ENCODE data around the gene ENAH. TPM values are rescaled to one million over a fixed set of nuclear protein-coding genes. Genes with fewer than 3 reads are reported as not detected.

ENAH gene
- total RNA-seq, 1 donor from 2014 or later, result 137 TPM

DNA sequence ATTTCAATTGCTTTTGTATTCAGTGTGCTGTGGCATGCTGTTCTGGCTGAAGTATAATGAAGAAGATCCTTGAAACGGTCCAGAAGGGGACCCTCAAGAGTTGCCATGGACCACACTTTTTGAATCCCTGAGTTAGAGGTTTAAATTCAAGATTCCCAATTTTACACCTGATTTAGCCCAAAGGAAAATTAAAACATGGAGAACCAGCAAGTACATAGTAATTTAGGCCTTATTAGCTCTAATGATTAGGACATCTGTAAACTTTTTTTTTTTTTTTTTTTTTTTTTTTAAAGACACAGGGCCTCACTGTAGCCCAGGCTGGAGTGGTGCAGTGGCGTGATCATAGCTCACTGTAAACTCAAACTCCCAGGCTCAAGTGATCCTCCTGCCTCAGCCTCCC, 107.3 kb downstream of the ENAH start:
- H3K4me3 Mint-ChIP-seq, result no peak overlapping the region
- no peaks in the 10 kb centered on the region for H3K9me3 Mint-ChIP-seq
- TF ChIP-seq, protein P1, sequence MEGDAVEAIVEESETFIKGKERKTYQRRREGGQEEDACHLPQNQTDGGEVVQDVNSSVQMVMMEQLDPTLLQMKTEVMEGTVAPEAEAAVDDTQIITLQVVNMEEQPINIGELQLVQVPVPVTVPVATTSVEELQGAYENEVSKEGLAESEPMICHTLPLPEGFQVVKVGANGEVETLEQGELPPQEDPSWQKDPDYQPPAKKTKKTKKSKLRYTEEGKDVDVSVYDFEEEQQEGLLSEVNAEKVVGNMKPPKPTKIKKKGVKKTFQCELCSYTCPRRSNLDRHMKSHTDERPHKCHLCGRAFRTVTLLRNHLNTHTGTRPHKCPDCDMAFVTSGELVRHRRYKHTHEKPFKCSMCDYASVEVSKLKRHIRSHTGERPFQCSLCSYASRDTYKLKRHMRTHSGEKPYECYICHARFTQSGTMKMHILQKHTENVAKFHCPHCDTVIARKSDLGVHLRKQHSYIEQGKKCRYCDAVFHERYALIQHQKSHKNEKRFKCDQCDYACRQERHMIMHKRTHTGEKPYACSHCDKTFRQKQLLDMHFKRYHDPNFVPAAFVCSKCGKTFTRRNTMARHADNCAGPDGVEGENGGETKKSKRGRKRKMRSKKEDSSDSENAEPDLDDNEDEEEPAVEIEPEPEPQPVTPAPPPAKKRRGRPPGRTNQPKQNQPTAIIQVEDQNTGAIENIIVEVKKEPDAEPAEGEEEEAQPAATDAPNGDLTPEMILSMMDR (IDR thresholded peaks at IDR 0.05; ENCODE audit: unreplicated experiment), result no peak
- H3K27me3 Mint-ChIP-seq (ENCODE audit: low read depth), result no peaks in the 10 kb centered on the region
- H3K4me1 Mint-ChIP-seq, result peaks cover 31% of the 10 kb centered on the region
- no peak overlapping the region for H3K27ac Mint-ChIP-seq
- peaks cover 2% of the 10 kb centered on the region for H3K36me3 Mint-ChIP-seq
- no peak for DNase-seq (ENCODE audit: low spot score in 2 of 2, unreplicated experiment in 2 of 2)

DNA sequence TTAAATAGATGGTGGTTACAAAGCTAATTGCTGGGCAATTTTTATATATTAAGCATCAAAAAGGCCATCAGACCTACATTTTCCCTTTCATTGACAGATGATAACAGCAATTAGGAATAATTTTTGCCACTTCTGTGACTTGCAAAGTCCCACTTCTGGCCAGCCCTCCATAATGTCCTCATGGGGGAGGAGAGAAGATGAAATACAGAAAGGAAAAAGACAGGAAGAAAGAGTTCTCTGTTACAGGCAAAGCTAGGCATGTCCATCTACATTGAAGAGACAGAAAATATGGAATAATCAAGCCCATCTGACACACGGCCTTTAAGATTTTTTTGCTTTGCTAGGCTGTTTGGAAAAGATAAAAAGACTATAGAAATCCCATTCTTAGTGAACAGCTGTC, 108.0 kb downstream of the ENAH start:
- H3K4me1 Mint-ChIP-seq, result peaks cover 33% of the 10 kb centered on the region
- no peaks in the 10 kb centered on the region for H3K9me3 Mint-ChIP-seq
- H3K27me3 Mint-ChIP-seq (ENCODE audit: low read depth), result no peaks in the 10 kb centered on the region
- DNase-seq (ENCODE audit: low spot score in 2 of 2, unreplicated experiment in 2 of 2), result no peak
- peak overlapping the region; percentile 40 for H3K27ac Mint-ChIP-seq
- TF ChIP-seq, protein P1 (IDR thresholded peaks at IDR 0.05; ENCODE audit: unreplicated experiment), result no peak
- no peak overlapping the region for H3K4me3 Mint-ChIP-seq
- peaks cover 2% of the 10 kb centered on the region for H3K36me3 Mint-ChIP-seq

DNA sequence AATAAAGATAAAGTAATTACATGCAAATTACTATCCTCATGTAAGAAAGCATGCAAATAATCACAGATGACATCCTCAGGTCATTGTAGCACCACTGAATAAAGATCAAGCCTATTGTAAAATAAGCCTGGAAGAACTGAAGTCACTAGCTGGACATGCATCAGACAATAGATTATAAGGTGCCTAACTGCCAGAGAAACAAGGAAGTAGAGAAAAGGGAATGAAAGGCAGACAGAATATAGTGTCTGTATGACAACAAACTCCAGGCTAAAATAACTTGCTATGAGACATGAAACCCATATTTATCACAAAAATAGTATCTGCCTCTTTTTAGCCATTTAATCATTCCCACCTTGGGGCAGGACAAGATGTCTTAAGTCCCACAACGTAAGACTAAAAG, 108.7 kb downstream of the ENAH start:
- peaks cover 2% of the 10 kb centered on the region for H3K36me3 Mint-ChIP-seq
- H3K27ac Mint-ChIP-seq, result peak overlapping the region; percentile 72
- TF ChIP-seq, protein P1 (IDR thresholded peaks at IDR 0.05; ENCODE audit: unreplicated experiment), result no peak
- H3K4me3 Mint-ChIP-seq, result no peak overlapping the region
- H3K4me1 Mint-ChIP-seq, result peaks cover 32% of the 10 kb centered on the region
- H3K9me3 Mint-ChIP-seq, result no peaks in the 10 kb centered on the region
- no peaks in the 10 kb centered on the region for H3K27me3 Mint-ChIP-seq (ENCODE audit: low read depth)
- no peak for DNase-seq (ENCODE audit: low spot score in 2 of 2, unreplicated experiment in 2 of 2)

DNA sequence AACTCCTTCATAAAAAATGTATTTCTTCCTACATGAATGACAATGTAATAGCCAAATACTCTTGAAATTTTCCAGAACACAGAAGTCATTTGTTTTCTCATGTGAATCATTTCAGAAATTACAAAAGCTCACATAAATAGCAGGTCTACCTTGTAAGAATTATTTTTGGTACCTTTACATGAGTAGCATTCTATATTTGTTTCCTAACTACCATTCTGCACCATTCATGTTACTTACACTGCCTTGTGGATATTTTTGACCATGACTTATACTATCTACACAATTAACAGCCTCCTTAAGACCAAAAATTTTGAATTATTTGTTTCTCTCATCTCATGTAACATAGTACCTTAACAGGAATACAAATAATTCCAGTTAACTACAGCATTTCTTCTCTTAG, 109.6 kb downstream of the ENAH start:
- no peak for DNase-seq (ENCODE audit: low spot score in 2 of 2, unreplicated experiment in 2 of 2)
- Mint-ChIP-seq H3K27ac (peak overlapping the region; percentile 72), H3K27me3 (ENCODE audit: low read depth) (no peaks in the 10 kb centered on the region), H3K4me1 (peaks cover 30% of the 10 kb centered on the region), H3K4me3 (no peak overlapping the region), H3K36me3 (no peaks in the 10 kb centered on the region), H3K9me3 (no peaks in the 10 kb centered on the region)
- TF ChIP-seq, protein P1 (IDR thresholded peaks at IDR 0.05; ENCODE audit: unreplicated experiment), result no peak

DNA sequence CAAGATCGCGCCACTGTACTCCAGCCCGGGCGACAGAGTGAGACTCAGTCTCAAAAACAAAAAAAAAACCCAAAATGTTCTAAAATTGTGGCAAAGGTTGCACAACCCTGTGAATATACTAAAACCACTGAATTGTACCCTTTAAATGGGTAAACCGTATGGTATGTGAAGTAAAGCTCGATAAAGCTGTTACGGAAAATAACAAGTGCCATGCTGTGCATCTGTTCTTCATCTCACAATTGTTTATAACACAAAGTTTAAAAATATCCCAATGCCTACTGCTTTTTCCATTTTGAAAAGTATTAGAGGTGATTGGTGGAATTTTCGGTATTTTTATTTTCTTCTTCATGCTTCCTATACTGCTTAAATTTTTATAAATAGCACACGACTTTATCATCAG, 111.5 kb downstream of the ENAH start:
- Mint-ChIP-seq H3K27me3 (ENCODE audit: low read depth) (no peaks in the 10 kb centered on the region), H3K27ac (peak overlapping the region; percentile 19), H3K36me3 (no peaks in the 10 kb centered on the region), H3K4me1 (peaks cover 25% of the 10 kb centered on the region), H3K9me3 (no peaks in the 10 kb centered on the region), H3K4me3 (no peak overlapping the region)
- DNase-seq (ENCODE audit: low spot score in 2 of 2, unreplicated experiment in 2 of 2), result no peak
- TF ChIP-seq, protein P1 (IDR thresholded peaks at IDR 0.05; ENCODE audit: unreplicated experiment), result no peak

DNA sequence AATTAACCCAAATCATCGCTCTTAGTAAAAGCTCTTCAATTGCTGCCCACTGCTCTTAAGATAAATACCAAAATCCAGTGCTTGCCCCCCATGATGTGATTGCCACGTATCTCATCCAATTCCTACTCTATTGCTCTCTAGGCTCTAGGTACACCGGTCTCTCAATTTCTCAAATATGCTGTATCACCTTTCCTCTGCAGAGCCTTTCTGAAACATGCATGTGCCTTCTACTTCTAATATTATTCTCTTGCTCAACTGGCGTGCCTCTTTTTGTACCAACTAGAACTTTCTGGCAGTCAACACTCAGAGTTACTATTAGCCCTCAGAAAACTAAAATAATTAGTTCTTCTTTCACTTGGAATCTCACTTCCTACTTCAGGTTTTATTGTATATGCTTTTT, 113.3 kb downstream of the ENAH start:
- no peak overlapping the region for H3K27ac Mint-ChIP-seq
- DNase-seq (ENCODE audit: low spot score in 2 of 2, unreplicated experiment in 2 of 2), result no peak
- H3K27me3 Mint-ChIP-seq (ENCODE audit: low read depth), result no peaks in the 10 kb centered on the region
- H3K4me1 Mint-ChIP-seq, result peaks cover 23% of the 10 kb centered on the region
- TF ChIP-seq, protein P1 (IDR thresholded peaks at IDR 0.05; ENCODE audit: unreplicated experiment), result no peak
- H3K4me3 Mint-ChIP-seq, result no peak overlapping the region
- no peaks in the 10 kb centered on the region for H3K36me3 Mint-ChIP-seq
- H3K9me3 Mint-ChIP-seq, result no peaks in the 10 kb centered on the region
